Measurements from ENCODE around the gene OSTC. TPM values are rescaled to one million over a fixed set of nuclear protein-coding genes. Genes with fewer than 3 reads are reported as not detected.

The OSTC gene
- total RNA-seq, 4 donors from 2014 or later: 82.9 to 1,618 (median 118) TPM

GRCh38 chr4:108644237-108644636 is 6.2 kb upstream of the OSTC start:
- no peaks in the 10 kb centered on the region for H3K9me3 ChIP-seq

GRCh38 chr4:108646706-108647105 is 3.7 kb upstream of the OSTC start:
- H3K27me3 ChIP-seq: no peaks in the 10 kb centered on the region
- H3K36me3 ChIP-seq: no peaks in the 10 kb centered on the region
- TF ChIP-seq POLR2A (IDR thresholded peaks at IDR 0.05) (no peak), CTCF (IDR thresholded peaks at IDR 0.05) (no peak)
- no peaks in the 10 kb centered on the region for H3K9me3 ChIP-seq
- peaks cover 0 to 7% of the 10 kb centered on the region in 2 donors for H3K4me1 ChIP-seq
- H3K27ac ChIP-seq: no peak overlapping the region
- no peak overlapping the region for H3K4me3 ChIP-seq (replicated peaks in 1 of 3)
- WGBS, 2 donors: 93% methylated on average over 3 of the region's 3 CpGs
- intact Hi-C loops (cut with DNase I): no loop called here
- no peak for DNase-seq

More at GRCh38 chr4:108644237-108644636, 6.2 kb upstream of the OSTC start:
- H3K27ac ChIP-seq: no peak overlapping the region
- intact Hi-C loops (cut with DNase I): no loop called here
- H3K27me3 ChIP-seq: no peaks in the 10 kb centered on the region
- H3K4me3 ChIP-seq (replicated peaks in 1 of 3): no peak overlapping the region
- no peak for DNase-seq
- WGBS, 2 donors: 67 to 83% methylated on average over 1 of the region's 1 CpG
- TF ChIP-seq CTCF (IDR thresholded peaks at IDR 0.05) (no peak), POLR2A (IDR thresholded peaks at IDR 0.05) (no peak)
- no peaks in the 10 kb centered on the region for H3K4me1 ChIP-seq
- H3K36me3 ChIP-seq: no peaks in the 10 kb centered on the region

GRCh38 chr4:108649863-108650211 is 562 bp upstream of the OSTC start:
- no peak for DNase-seq
- H3K27me3 ChIP-seq: no peaks in the 10 kb centered on the region
- no peak overlapping the region for H3K4me3 ChIP-seq (replicated peaks in 1 of 3)
- 1 to 3% methylated on average over 6 of the region's 6 CpGs for WGBS, 2 donors
- H3K9me3 ChIP-seq: no peaks in the 10 kb centered on the region
- no peaks in the 10 kb centered on the region for H3K36me3 ChIP-seq
- H3K4me1 ChIP-seq: peaks cover 10 to 15% of the 10 kb centered on the region in 2 donors
- intact Hi-C loops (cut with DNase I): no loop called here
- TF ChIP-seq POLR2A (IDR thresholded peaks at IDR 0.05): no peak
- no peak for TF ChIP-seq CTCF (IDR thresholded peaks at IDR 0.05)
- H3K27ac ChIP-seq: peak overlapping the region in 1 of 3 donors; percentile 94

- H3K36me3 ChIP-seq: peaks cover 0 to 9% of the 10 kb centered on the region in 2 donors
- TF ChIP-seq POLR2A (IDR thresholded peaks at IDR 0.05) (no peak), CTCF (IDR thresholded peaks at IDR 0.05) (no peak)
- H3K27ac ChIP-seq: peak overlapping the region in 2 of 3 donors; percentile 58 to 94
- peak overlapping the region; percentile 49 to 95 (median 52) for H3K4me3 ChIP-seq (replicated peaks in 1 of 3)
- no peaks in the 10 kb centered on the region for H3K27me3 ChIP-seq
- peaks cover 10 to 15% of the 10 kb centered on the region in 2 donors for H3K4me1 ChIP-seq
- intact Hi-C loops (cut with DNase I): no loop called here
- DNase-seq: no peak
- WGBS, 2 donors: 3 to 5% methylated on average over 9 of the region's 9 CpGs
- H3K9me3 ChIP-seq: no peaks in the 10 kb centered on the region
These were observed 804 bp downstream of the OSTC start for GRCh38 chr4:108651014-108651791.

GRCh38 chr4:108662629-108663028 is 12.2 kb downstream of the OSTC start:
- Histone ChIP-seq H3K4me3 (replicated peaks in 1 of 3) (no peak overlapping the region), H3K27me3 (no peaks in the 10 kb centered on the region), H3K4me1 (no peaks in the 10 kb centered on the region), H3K9me3 (no peaks in the 10 kb centered on the region), H3K36me3 (peaks cover 10 to 18% of the 10 kb centered on the region in 2 donors), H3K27ac (no peak overlapping the region)
- WGBS, 2 donors: 89 to 91% methylated on average over 3 of the region's 3 CpGs
- intact Hi-C loops (cut with DNase I): no loop called here
- DNase-seq: no peak
- no peak for TF ChIP-seq CTCF (IDR thresholded peaks at IDR 0.05)
